K562 (cell line): ENCODE results near the gene TLL1. TPM values are rescaled to one million over a fixed set of nuclear protein-coding genes. Genes with fewer than 3 reads are reported as not detected.

Source experiments
- ARID1B ChIP-seq: fragments of 450-650 bp; IDR thresholded peaks from 2 replicates; pipeline ENCODE4 v1.6.1; 2016; ENCODE audit warnings: antibody characterized with exemption, mild to moderate bottlenecking, inconsistent platforms
- DEAF1 ChIP-seq: fragments of 450-650 bp; formaldehyde crosslinking; IDR thresholded peaks from 2 replicates; pipeline ENCODE4 v1.4.0; 2020; ENCODE audit warnings: mild to moderate bottlenecking, moderate library complexity
- MGA ChIP-seq: fragments of 450-650 bp; IDR thresholded peaks from 2 replicates; pipeline ENCODE4 v1.6.1; 2016; ENCODE audit warnings: mild to moderate bottlenecking, moderate library complexity
- PCBP1 ChIP-seq: fragments of 200-400 bp; formaldehyde crosslinking; IDR thresholded peaks from 2 replicates; pipeline ENCODE4 v1.6.1; 2018; ENCODE audit warnings: mild to moderate bottlenecking, low read depth, low read length; ENCODE audit not compliant: poor library complexity, severe bottlenecking
- RAD21 ChIP-seq, 2 experiments: fragments of 250-450 bp in 1 of 2; fragments of 450-650 bp in 1 of 2; sonication (Bioruptor Pico) in 1 of 2; formaldehyde crosslinking in 1 of 2; IDR thresholded peaks in 1 of 2; conservative IDR thresholded peaks in 1 of 2; 2 replicates each; pipeline versions ENCODE4 v1.4.0 to v1.8.0; 2020 to 2022; ENCODE audit warnings: mild to moderate bottlenecking in 2 of 2, moderate library complexity in 1 of 2
- SNAPC5 ChIP-seq: fragments of 250-450 bp; sonication (Bioruptor Pico); IDR thresholded peaks from 2 replicates; pipeline ENCODE4 v1.8.0; 2021; ENCODE audit warnings: moderate library complexity, mild to moderate bottlenecking, inconsistent platforms
- TEAD2 ChIP-seq: fragments of 450-650 bp; IDR thresholded peaks from 2 replicates; pipeline ENCODE4 v1.6.1; 2016; ENCODE audit warnings: missing genetic modification characterization, control low read depth, missing compliant biosample characterization
- VEZF1 ChIP-seq: fragments of 200-800 bp; sonication (Bioruptor generic); IDR thresholded peaks from 2 replicates; pipeline ENCODE4 v1.6.1; 2017; ENCODE audit warnings: missing genetic modification characterization, missing compliant biosample characterization
- ZFP1 ChIP-seq: fragments of 450-650 bp; formaldehyde crosslinking; IDR thresholded peaks from 2 replicates; pipeline ENCODE4 v1.4.0; 2020; ENCODE audit warnings: mild to moderate bottlenecking, mixed read lengths
- polyA plus RNA-seq, 8 experiments: library from polyadenylated mRNA; depleted of rRNA in 4 of 8; stranded (reverse) in 5 of 8; unstranded in 3 of 8; fragments of >200 nt; fragmentation: Nextera tagmentation in 2 of 8; fragmentation: Illumina TruSeq in 1 of 8; extraction: Ambion mirVana in 2 of 8; extraction: Trizol in 1 of 8; gene quantifications; 2 replicates each; pipeline versions ENCODE4 v1.2.1 to v1.2.3, GENCODE V29; 2011 to 2014; ENCODE audit warnings: inconsistent platforms in 1 of 8, missing spikeins in 1 of 8
- total RNA-seq, 7 experiments: library from RNA; depleted of rRNA in 6 of 7; stranded (reverse); fragments of >200 nt in 6 of 7; fragmentation: Illumina TruSeq in 2 of 7; extraction: Trizol in 2 of 7; gene quantifications; 2 replicates each; pipeline versions ENCODE4 v1.2.1 to v1.2.3, GENCODE V29; 2011 to 2021; ENCODE audit warnings: low replicate concordance in 1 of 7

Gene TLL1
- total and polyA plus RNA-seq, 9 of the 15 experiments (the other 6 are each of a cell fraction or from before 2014, with no cell fraction given), result not detected

- TF ChIP-seq VEZF1 (CRISPR knock-in tag) (no peak), PCBP1 (no peak), TEAD2 (no peak), RAD21 (CRISPR knock-in tag; conservative IDR thresholded peaks at IDR 0.05 in 1 of 2, IDR thresholded peaks at IDR 0.05 in 1 of 2) (no peak), ARID1B (no peak), MGA (no peak), ZFP1 (CRISPR knock-in tag) (no peak), SNAPC5 (no peak), DEAF1 (CRISPR knock-in tag) (no peak)
Measured at GRCh38 chr4:166143227-166143626, 270.2 kb downstream of the TLL1 start (continued).
